ENCODE results near the gene MTIF2. TPM values are rescaled to one million over a fixed set of nuclear protein-coding genes. Genes with fewer than 3 reads are reported as not detected.
A peak's percentile ranks its signal among the peaks of the same experiment; 100 is the strongest.
"Not testable (repeated sequence)": the region's sequence is repeated elsewhere in the genome, so short reads cannot be mapped to it uniquely, and the experiment has no call there.

Gene MTIF2
- total and polyA plus RNA-seq, 7 donors = 15.0 to 37.5 (median 27.1) TPM

DNA sequence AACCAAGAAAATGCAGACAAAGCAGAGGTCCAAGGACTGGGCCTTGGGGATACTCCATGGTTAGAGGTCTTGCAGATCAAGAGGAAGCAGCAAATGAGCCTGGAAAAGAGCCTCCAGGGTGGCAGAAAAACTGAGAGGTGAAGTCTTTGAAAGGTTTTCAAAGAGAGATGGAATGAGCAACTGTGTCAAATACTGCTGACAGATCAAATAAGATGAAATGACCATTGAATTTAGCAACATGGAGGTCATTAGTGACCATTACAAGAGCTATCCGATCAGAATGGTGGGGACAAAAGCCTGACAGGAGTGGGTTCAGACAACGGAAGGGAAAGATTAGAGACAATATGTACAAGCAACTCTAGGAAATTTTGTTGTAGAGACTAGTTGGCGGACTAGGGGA is 38.5 kb downstream of the MTIF2 start:
- Histone ChIP-seq H3K4me3 (no peak overlapping the region), H3K36me3 (peaks cover 10 to 18% (median 17%) of the 10 kb centered on the region in 4 donors), H3K4me1 (peaks cover 0 to 41% (median 18%) of the 10 kb centered on the region in 4 donors), H3K9me3 (no peaks in the 10 kb centered on the region), H3K27ac (no peak overlapping the region), H3K27me3 (no peaks in the 10 kb centered on the region)
- TF ChIP-seq EP300 (IDR thresholded peaks at IDR 0.05) = no peak
- intact Hi-C loops (cut with DNase I) = loop anchor here (5.0 kb wide), 3 partner anchors 132 to 187 kb away; partner anchors contain the start of genes CCDC88A and RTN4
- 96 to 98% methylated on average over 3 of the region's 3 CpGs for WGBS, 2 donors
- no peak for DNase-seq

DNA sequence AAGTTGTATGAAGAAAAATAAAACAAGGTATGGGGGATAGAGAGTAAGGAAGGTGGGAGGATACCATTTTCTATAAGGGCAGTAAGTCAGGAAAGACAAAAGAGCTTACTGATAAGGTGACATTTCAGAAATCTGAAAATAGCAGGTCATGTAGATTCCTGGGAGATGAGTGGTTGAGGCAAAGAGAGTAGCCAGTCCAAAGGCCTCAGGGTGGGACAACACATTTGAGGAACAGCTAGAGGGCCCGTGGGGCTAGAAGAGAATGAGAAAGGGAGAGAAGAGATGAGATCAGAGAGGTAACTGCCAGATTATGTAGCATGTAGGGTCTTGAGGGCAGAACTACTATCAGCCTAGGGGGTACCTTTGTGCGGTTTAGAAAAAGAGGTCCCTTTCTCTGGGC is 39.8 kb downstream of the MTIF2 start:
- TF ChIP-seq, protein P1, sequence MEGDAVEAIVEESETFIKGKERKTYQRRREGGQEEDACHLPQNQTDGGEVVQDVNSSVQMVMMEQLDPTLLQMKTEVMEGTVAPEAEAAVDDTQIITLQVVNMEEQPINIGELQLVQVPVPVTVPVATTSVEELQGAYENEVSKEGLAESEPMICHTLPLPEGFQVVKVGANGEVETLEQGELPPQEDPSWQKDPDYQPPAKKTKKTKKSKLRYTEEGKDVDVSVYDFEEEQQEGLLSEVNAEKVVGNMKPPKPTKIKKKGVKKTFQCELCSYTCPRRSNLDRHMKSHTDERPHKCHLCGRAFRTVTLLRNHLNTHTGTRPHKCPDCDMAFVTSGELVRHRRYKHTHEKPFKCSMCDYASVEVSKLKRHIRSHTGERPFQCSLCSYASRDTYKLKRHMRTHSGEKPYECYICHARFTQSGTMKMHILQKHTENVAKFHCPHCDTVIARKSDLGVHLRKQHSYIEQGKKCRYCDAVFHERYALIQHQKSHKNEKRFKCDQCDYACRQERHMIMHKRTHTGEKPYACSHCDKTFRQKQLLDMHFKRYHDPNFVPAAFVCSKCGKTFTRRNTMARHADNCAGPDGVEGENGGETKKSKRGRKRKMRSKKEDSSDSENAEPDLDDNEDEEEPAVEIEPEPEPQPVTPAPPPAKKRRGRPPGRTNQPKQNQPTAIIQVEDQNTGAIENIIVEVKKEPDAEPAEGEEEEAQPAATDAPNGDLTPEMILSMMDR (IDR thresholded peaks at IDR 0.05) = no peak
- TF ChIP-seq POLR2AphosphoS5 (IDR thresholded peaks at IDR 0.05) (no peak), EP300 (IDR thresholded peaks at IDR 0.05) (no peak), POLR2A (IDR thresholded peaks at IDR 0.05) (no peak)
- no peak for DNase-seq
- Histone ChIP-seq H3K27me3 (no peaks in the 10 kb centered on the region), H3K36me3 (peaks cover 1 to 5% (median 3%) of the 10 kb centered on the region in 4 donors), H3K27ac (no peak overlapping the region), H3K4me1 (peaks cover 0 to 45% (median 18%) of the 10 kb centered on the region in 4 donors), H3K4me3 (no peak overlapping the region), H3K9me3 (no peaks in the 10 kb centered on the region)
- 93 to 94% methylated on average over 2 of the region's 2 CpGs for WGBS, 2 donors
- intact Hi-C loops (cut with DNase I) = no loop called here

DNA sequence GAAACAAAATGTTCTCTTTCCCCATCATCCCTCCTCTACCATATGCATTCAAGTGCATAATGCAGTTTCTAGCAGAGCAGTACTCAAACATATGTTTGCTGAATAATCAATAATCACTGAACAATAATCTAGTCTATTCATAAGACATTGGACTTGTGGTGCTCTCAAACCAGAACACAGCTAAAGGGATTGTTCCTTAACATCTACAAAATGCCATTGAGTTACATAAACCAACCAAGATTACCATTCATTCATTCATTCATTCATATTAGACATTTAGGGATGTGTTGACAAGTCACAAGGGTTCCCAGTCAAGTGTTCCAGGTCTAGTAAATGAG is 40.8 kb downstream of the MTIF2 start:
- Histone ChIP-seq H3K27me3 (no peaks in the 10 kb centered on the region), H3K9me3 (no peaks in the 10 kb centered on the region), H3K27ac (no peak overlapping the region), H3K4me1 (peaks cover 0 to 35% (median 8%) of the 10 kb centered on the region in 4 donors), H3K4me3 (no peak overlapping the region), H3K36me3 (no peaks in the 10 kb centered on the region)
- no peak for DNase-seq
- TF ChIP-seq, protein P1 (IDR thresholded peaks at IDR 0.05) = no peak
- TF ChIP-seq EP300 (IDR thresholded peaks at IDR 0.05) = no peak
- TF ChIP-seq POLR2A (IDR thresholded peaks at IDR 0.05) = no peak
- TF ChIP-seq POLR2AphosphoS5 (IDR thresholded peaks at IDR 0.05) = no peak
- intact Hi-C loops (cut with DNase I) = no loop called here

DNA sequence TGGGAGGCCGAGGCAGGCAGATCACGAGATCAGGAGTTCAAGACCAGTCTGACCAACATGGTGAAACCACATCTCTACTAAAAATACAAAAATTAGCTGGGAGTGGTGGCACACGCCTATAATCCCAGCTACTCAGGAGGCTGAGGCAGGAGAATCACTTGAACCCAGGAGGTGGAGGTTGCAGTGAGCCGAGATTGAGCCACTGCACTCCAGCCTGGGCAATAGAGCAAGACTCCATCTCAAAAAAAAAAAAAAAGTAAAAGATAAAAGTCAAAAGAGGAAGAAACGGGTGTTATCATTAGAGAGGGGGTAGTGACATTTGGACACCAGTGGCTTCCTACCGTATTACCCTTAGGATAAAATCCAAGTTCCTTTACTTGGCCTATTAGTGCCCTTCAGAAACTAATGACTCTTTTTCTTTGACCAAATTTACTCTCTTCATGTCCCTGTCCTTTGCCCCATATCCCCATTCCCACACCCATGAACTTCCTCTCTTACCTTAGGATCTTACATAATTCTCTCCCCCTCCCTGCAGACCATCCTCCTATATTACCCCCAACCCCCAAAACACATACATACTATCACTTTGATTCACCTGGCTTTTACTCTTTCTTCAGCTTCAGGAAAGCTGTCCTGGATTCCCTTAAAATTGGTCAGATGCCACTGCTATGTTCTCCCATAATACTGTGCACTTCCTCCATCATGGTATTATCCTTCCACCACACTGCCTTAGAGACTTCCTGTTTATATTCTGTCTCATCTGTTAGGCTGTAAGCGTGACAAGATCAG is 41.4 kb downstream of the MTIF2 start:
- H3K36me3 ChIP-seq; H3K9me3 ChIP-seq; DNase-seq; intact Hi-C loops (cut with DNase I); H3K27ac ChIP-seq; H3K4me3 ChIP-seq; H3K27me3 ChIP-seq: not testable (repeated sequence)
- H3K4me1 ChIP-seq = peaks cover 0 to 32% (median 12%) of the 10 kb centered on the region in 4 donors
- WGBS, 2 donors = 76 to 85% methylated on average over 7 of the region's 7 CpGs

DNA sequence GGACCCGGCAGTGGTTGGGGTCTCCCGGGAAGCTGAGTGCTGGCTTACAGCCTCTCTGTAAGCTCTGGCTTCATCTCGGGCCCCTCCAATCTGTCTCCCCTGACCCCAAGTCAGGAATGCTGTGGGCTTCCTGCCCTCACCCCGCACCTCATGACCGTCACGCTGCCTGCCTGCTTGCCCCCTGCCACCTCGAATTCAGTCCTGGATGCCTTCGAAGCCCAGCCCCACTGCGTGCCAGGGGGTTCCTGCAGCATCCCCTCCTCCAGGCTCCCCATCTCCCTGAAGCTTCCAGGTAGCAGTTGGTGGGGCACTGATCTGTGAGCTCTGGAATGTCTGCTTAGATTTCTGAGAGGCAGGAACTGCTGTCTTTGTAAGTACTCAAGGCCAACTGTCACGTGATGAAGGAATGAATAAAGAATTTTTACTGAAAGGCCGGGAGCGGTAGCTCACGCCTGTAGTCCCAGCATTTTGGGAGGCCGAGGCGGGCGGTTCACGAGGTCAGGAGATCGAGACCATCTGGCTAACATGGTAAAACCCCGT is 43.5 kb downstream of the MTIF2 start:
- DNase-seq = no peak
- Histone ChIP-seq H3K36me3 (no peaks in the 10 kb centered on the region), H3K4me1 (peaks cover 0 to 21% (median 11%) of the 10 kb centered on the region in 4 donors), H3K27me3 (no peaks in the 10 kb centered on the region), H3K27ac (peak overlapping the region in 1 of 4 donors; percentile 88), H3K9me3 (no peaks in the 10 kb centered on the region), H3K4me3 (no peak overlapping the region)
- intact Hi-C loops (cut with DNase I) = no loop called here
- TF ChIP-seq POLR2AphosphoS5 (IDR thresholded peaks at IDR 0.05) (no peak), POLR2A (IDR thresholded peaks at IDR 0.05) (no peak), EP300 (IDR thresholded peaks at IDR 0.05) (no peak)
- TF ChIP-seq, protein P1 (IDR thresholded peaks at IDR 0.05) = no peak
- 86 to 92% methylated on average over 19 of the region's 19 CpGs for WGBS, 2 donors

Data from sigmoid colon (tissue), 7 donors.